Astrocyte (in vitro differentiated cells and primary cell): Measurements from ENCODE around the gene MAP7D1. TPM values are rescaled to one million over a fixed set of nuclear protein-coding genes. Genes with fewer than 3 reads are reported as not detected.
A peak's percentile ranks its signal among the peaks of the same experiment; 100 is the strongest.

Source experiments
- DNase-seq: peaks from one replicate; pipeline ENCODE4 v3.0.0-alpha.2; 2010; ENCODE audit warnings: low read depth
- FAIRE-seq: peaks from 2 replicates; lab custom pipeline; 2011; peaks lifted over from hg19 to GRCh38; lab: Jason Lieb, UNC
- H2AFZ ChIP-seq: 2 replicates; pipeline ENCODE4 v1.6.0; 2012; ENCODE audit warnings: low read depth, low read length, inconsistent platforms
- H3K27ac ChIP-seq: 2 replicates; pipeline ENCODE4 v1.5.1; 2011; ENCODE audit warnings: low read depth, low read length, inconsistent platforms
- H3K27me3 ChIP-seq: 2 replicates; pipeline ENCODE4 v1.6.0; 2011; ENCODE audit warnings: low read length, inconsistent platforms; ENCODE audit not compliant: insufficient read depth
- H3K36me3 ChIP-seq: 2 replicates; pipeline ENCODE4 v1.5.1; 2011; ENCODE audit warnings: low read length, inconsistent platforms; ENCODE audit not compliant: insufficient read depth
- H3K4me1 ChIP-seq: 2 replicates; pipeline ENCODE4 v1.5.1; 2011; ENCODE audit warnings: low read length, inconsistent platforms; ENCODE audit not compliant: insufficient read depth
- H3K4me2 ChIP-seq: 2 replicates; pipeline ENCODE4 v1.6.0; 2012; ENCODE audit warnings: low read length, inconsistent platforms
- H3K4me3 ChIP-seq: 2 replicates; pipeline ENCODE4 v1.5.1; 2011; ENCODE audit warnings: low read depth, mild to moderate bottlenecking, low read length, inconsistent platforms; ENCODE audit not compliant: insufficient read depth
- H3K79me2 ChIP-seq: 2 replicates; pipeline ENCODE4 v1.6.0; 2012; ENCODE audit warnings: mild to moderate bottlenecking, low read length, inconsistent platforms; ENCODE audit not compliant: insufficient read depth
- H3K9ac ChIP-seq: 2 replicates; pipeline ENCODE4 v1.6.0; 2012; ENCODE audit warnings: mild to moderate bottlenecking, low read length, inconsistent platforms
- H3K9me3 ChIP-seq: 2 replicates; pipeline ENCODE4 v1.5.1; 2012; ENCODE audit warnings: low read depth, mild to moderate bottlenecking, low read length, inconsistent platforms; ENCODE audit not compliant: insufficient read depth
- H4K20me1 ChIP-seq: 2 replicates; pipeline ENCODE4 v1.6.0; 2012; ENCODE audit warnings: low read length, inconsistent platforms; ENCODE audit not compliant: insufficient read depth
- H3K27ac Mint-ChIP-seq: one replicate; pipeline ENCODE4 v1.8.0; 2021; ENCODE audit warnings: mild to moderate bottlenecking, mixed read lengths; ENCODE audit not compliant: unreplicated experiment
- H3K27me3 Mint-ChIP-seq: one replicate; pipeline ENCODE4 v1.8.0; 2021; ENCODE audit warnings: low read depth, mixed read lengths; ENCODE audit not compliant: unreplicated experiment
- H3K36me3 Mint-ChIP-seq: one replicate; pipeline ENCODE4 v1.8.0; 2021; ENCODE audit warnings: low read depth, mixed read lengths; ENCODE audit not compliant: unreplicated experiment
- H3K4me1 Mint-ChIP-seq: one replicate; pipeline ENCODE4 v1.8.0; 2021; ENCODE audit warnings: low read depth, mixed read lengths; ENCODE audit not compliant: unreplicated experiment
- H3K4me3 Mint-ChIP-seq: one replicate; pipeline ENCODE4 v1.8.0; 2021; ENCODE audit warnings: mild to moderate bottlenecking, moderate library complexity, mixed read lengths; ENCODE audit not compliant: unreplicated experiment
- H3K9me3 Mint-ChIP-seq: one replicate; pipeline ENCODE4 v1.8.0; 2021; ENCODE audit warnings: mild to moderate bottlenecking, mixed read lengths; ENCODE audit not compliant: unreplicated experiment
- CTCF ChIP-seq: IDR thresholded peaks from 2 replicates; pipeline ENCODE4 v1.5.1; 2011; ENCODE audit warnings: low read depth, mild to moderate bottlenecking, inconsistent platforms, low read length, moderate library complexity; ENCODE audit not compliant: insufficient read depth
- EZH2 ChIP-seq: IDR thresholded peaks from 2 replicates; pipeline ENCODE4 v1.6.1; 2012; ENCODE audit warnings: mild to moderate bottlenecking, low read length, inconsistent platforms; ENCODE audit not compliant: insufficient read depth
- total RNA-seq: library from RNA; stranded (reverse); gene quantifications from 2 replicates; pipeline ENCODE4 v1.2.1, GENCODE V29; 2021

Gene MAP7D1
- total RNA-seq, 1 donor from 2014 or later: 271 TPM

DNA sequence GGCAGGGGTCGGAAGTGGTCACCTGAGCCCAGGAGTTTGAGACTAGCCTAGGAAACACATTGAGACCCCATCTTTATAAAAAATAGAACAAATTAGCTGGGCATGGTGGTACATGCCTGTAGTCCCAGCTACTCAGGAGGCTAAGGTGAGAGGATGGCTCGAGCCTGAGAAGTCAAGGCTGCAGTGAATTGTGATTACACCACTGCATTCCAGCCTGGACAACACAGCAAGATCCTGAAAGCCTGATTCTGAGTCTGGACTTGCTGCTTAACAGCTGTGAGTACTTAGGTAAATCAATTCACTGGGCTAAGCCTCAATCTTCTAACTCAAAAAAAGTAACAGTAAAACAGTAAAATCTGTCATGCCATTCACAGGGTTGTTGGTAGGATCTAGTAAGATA lies 11.5 kb upstream of the MAP7D1 start:
- Histone ChIP-seq H3K4me1 (peaks cover 13% of the 10 kb centered on the region), H3K27me3 (no peaks in the 10 kb centered on the region), H3K4me3 (no peak overlapping the region), H3K27ac (no peak overlapping the region), H2AFZ (no peak overlapping the region), H3K9ac (no peak overlapping the region), H3K4me2 (no peak overlapping the region), H3K36me3 (peaks cover 4% of the 10 kb centered on the region), H4K20me1 (peaks cover 38% of the 10 kb centered on the region), H3K79me2 (peaks cover 85% of the 10 kb centered on the region), H3K9me3 (no peaks in the 10 kb centered on the region)
- Mint-ChIP-seq H3K4me3 (no peak overlapping the region), H3K36me3 (peaks cover 12% of the 10 kb centered on the region), H3K27ac (no peak overlapping the region), H3K4me1 (peaks cover 12% of the 10 kb centered on the region), H3K27me3 (no peaks in the 10 kb centered on the region), H3K9me3 (no peaks in the 10 kb centered on the region)
- FAIRE-seq (no peak), DNase-seq (no peak)
- no peak for TF ChIP-seq EZH2

DNA sequence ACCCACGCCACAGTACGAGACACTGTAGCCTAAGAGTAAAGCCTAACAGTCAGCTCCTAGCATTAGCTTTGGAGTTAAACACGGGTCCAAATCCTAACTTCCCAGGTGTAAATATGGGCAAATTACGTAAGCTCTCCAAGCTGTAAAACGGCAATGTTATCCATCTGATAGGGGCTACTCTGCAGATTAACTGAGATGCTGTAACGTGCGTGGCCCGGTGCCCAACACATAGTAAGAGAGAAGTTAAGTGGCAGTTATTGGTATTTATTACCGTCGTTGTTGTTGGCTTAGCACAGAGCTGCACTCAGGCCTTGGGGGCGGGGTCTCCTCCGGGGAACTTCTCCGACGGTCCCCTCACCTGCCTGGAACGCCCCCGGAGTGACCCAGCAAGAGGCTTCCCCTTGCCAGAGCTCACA lies 7.1 kb upstream of the MAP7D1 start:
- Mint-ChIP-seq H3K4me1 (peaks cover 26% of the 10 kb centered on the region), H3K4me3 (peak overlapping the region; percentile 96), H3K27me3 (no peaks in the 10 kb centered on the region), H3K9me3 (peaks cover 2% of the 10 kb centered on the region), H3K27ac (peak overlapping the region; percentile 95), H3K36me3 (peaks cover 6% of the 10 kb centered on the region)
- peak overlapping the region; percentile 72 for H3K4me3 ChIP-seq
- H3K27ac ChIP-seq: peak overlapping the region; percentile 83
- peaks cover 44% of the 10 kb centered on the region for H3K79me2 ChIP-seq
- FAIRE-seq: no peak
- H3K4me2 ChIP-seq: peak overlapping the region; percentile 90
- H3K9me3 ChIP-seq: no peaks in the 10 kb centered on the region
- no peaks in the 10 kb centered on the region for H3K27me3 ChIP-seq
- peaks cover 28% of the 10 kb centered on the region for H3K4me1 ChIP-seq
- peaks cover 11% of the 10 kb centered on the region for H4K20me1 ChIP-seq
- H3K36me3 ChIP-seq: no peaks in the 10 kb centered on the region
- TF ChIP-seq EZH2 (no peak), CTCF (no peak)
- DNase-seq: no peak
- H2AFZ ChIP-seq: peak overlapping the region; percentile 78
- H3K9ac ChIP-seq: peak overlapping the region; percentile 90

GRCh38 chr1:36149237-36149972 lies 6.6 kb upstream of the MAP7D1 start, which contains the start of gene TRAPPC3:
TSS of gene TRAPPC3 (minus strand) at chr1:36149486. CDS start at chr1:36149378, 108 bp downstream.
- Histone ChIP-seq H3K79me2 (peaks cover 39% of the 10 kb centered on the region), H3K4me2 (peak within 1 kb of the TSS; percentile 90), H3K27ac (peak within 1 kb of the TSS; percentile 98), H3K36me3 (no peaks in the 10 kb centered on the region), H3K27me3 (no peaks in the 10 kb centered on the region), H4K20me1 (peaks cover 11% of the 10 kb centered on the region), H3K4me3 (peak within 1 kb of the TSS; percentile 72), H3K9me3 (no peaks in the 10 kb centered on the region), H3K9ac (peak within 1 kb of the TSS; percentile 90), H2AFZ (peak within 1 kb of the TSS; percentile 78), H3K4me1 (peaks cover 28% of the 10 kb centered on the region)
- TF ChIP-seq EZH2 (no peak), CTCF (peak; percentile 91)
- Mint-ChIP-seq H3K36me3 (peaks cover 6% of the 10 kb centered on the region), H3K27ac (peak within 1 kb of the TSS; percentile 96), H3K4me3 (peak within 1 kb of the TSS; percentile 96), H3K4me1 (peaks cover 28% of the 10 kb centered on the region), H3K27me3 (no peaks in the 10 kb centered on the region), H3K9me3 (peaks cover 4% of the 10 kb centered on the region)
- FAIRE-seq (no peak), DNase-seq (peak; percentile 99)
